IPS-18c (cell line): ENCODE results near the gene ATRX.
"Not testable (repeated sequence)": the region's sequence is repeated elsewhere in the genome, so short reads cannot be mapped to it uniquely, and the experiment has no call there.

ENCODE experiments used
- H3K4me3 ChIP-seq: 2 replicates; pipeline ENCODE4 v1.7.0; 2013; ENCODE audit warnings: low read depth, mild to moderate bottlenecking, low read length, moderate library complexity; ENCODE audit not compliant: insufficient read depth
- H3K9me3 ChIP-seq: one replicate; pipeline ENCODE4 v1.6.1; 2013; ENCODE audit warnings: mild to moderate bottlenecking, low read length, moderate library complexity; ENCODE audit not compliant: control insufficient read depth, insufficient read depth

Gene ATRX

GRCh38 chrX:77658886-77659285 is 127.1 kb downstream of the ATRX start:
- no peaks in the 10 kb centered on the region for H3K9me3 ChIP-seq
- no peak overlapping the region for H3K4me3 ChIP-seq

- no peaks in the 10 kb centered on the region for H3K9me3 ChIP-seq
- H3K4me3 ChIP-seq = no peak overlapping the region
Observed at GRCh38 chrX:77652095-77652494, 133.9 kb downstream of the ATRX start.

- no peak overlapping the region for H3K4me3 ChIP-seq
- H3K9me3 ChIP-seq = peaks cover 5% of the 10 kb centered on the region
Observed at GRCh38 chrX:77640702-77641101, 145.3 kb downstream of the ATRX start.

- peaks cover 5% of the 10 kb centered on the region for H3K9me3 ChIP-seq
Observed at GRCh38 chrX:77639820-77640219, 146.2 kb downstream of the ATRX start.

GRCh38 chrX:77638397-77638796 is 147.6 kb downstream of the ATRX start:
- Histone ChIP-seq H3K4me3 (no peak overlapping the region), H3K9me3 (peaks cover 5% of the 10 kb centered on the region)

More at GRCh38 chrX:77639820-77640219, 146.2 kb downstream of the ATRX start:
- H3K4me3 ChIP-seq = no peak overlapping the region

GRCh38 chrX:77635373-77635772 is 150.6 kb downstream of the ATRX start:
- Histone ChIP-seq H3K9me3 (no peaks in the 10 kb centered on the region), H3K4me3 (no peak overlapping the region)

- no peak overlapping the region for H3K4me3 ChIP-seq
Observed at GRCh38 chrX:77628294-77629025, 157.6 kb downstream of the ATRX start.

GRCh38 chrX:77622672-77623071 is 163.3 kb downstream of the ATRX start:
- no peaks in the 10 kb centered on the region for H3K9me3 ChIP-seq
- H3K4me3 ChIP-seq = no peak overlapping the region

More at GRCh38 chrX:77628294-77629025, 157.6 kb downstream of the ATRX start:
- H3K9me3 ChIP-seq = no peaks in the 10 kb centered on the region

- H3K9me3 ChIP-seq = no peaks in the 10 kb centered on the region
Observed at GRCh38 chrX:77622233-77622632, 163.8 kb downstream of the ATRX start.

GRCh38 chrX:77621453-77621852 is 164.6 kb downstream of the ATRX start:
- not testable (repeated sequence) for H3K9me3 ChIP-seq, H3K4me3 ChIP-seq

More at GRCh38 chrX:77622233-77622632, 163.8 kb downstream of the ATRX start:
- no peak overlapping the region for H3K4me3 ChIP-seq

- Histone ChIP-seq H3K9me3 (no peaks in the 10 kb centered on the region), H3K4me3 (no peak overlapping the region)
Observed at GRCh38 chrX:77617206-77617605, 168.8 kb downstream of the ATRX start.

GRCh38 chrX:77603635-77604336 is 182.2 kb downstream of the ATRX start:
- no peak overlapping the region for H3K4me3 ChIP-seq
- H3K9me3 ChIP-seq = no peaks in the 10 kb centered on the region

GRCh38 chrX:77597511-77597910 is 188.5 kb downstream of the ATRX start:
- Histone ChIP-seq H3K4me3 (no peak overlapping the region), H3K9me3 (no peaks in the 10 kb centered on the region)

- H3K9me3 ChIP-seq = no peaks in the 10 kb centered on the region
- H3K4me3 ChIP-seq = no peak overlapping the region
Observed at GRCh38 chrX:77597090-77597489, 188.9 kb downstream of the ATRX start.

- no peaks in the 10 kb centered on the region for H3K9me3 ChIP-seq
- H3K4me3 ChIP-seq = no peak overlapping the region
Observed at GRCh38 chrX:77595848-77596247, 190.2 kb downstream of the ATRX start.

- Histone ChIP-seq H3K9me3 (no peaks in the 10 kb centered on the region), H3K4me3 (no peak overlapping the region)
Observed at GRCh38 chrX:77572322-77572721, 213.7 kb downstream of the ATRX start.

GRCh38 chrX:77565278-77565677 is 220.7 kb downstream of the ATRX start:
- Histone ChIP-seq H3K9me3 (no peaks in the 10 kb centered on the region), H3K4me3 (no peak overlapping the region)

- no peaks in the 10 kb centered on the region for H3K9me3 ChIP-seq
- no peak overlapping the region for H3K4me3 ChIP-seq
Observed at GRCh38 chrX:77564823-77565222, 221.2 kb downstream of the ATRX start.
